Measurements from ENCODE around the gene APIP.
A peak's percentile ranks its signal among the peaks of the same experiment; 100 is the strongest.
"Not testable (repeated sequence)": the region's sequence is repeated elsewhere in the genome, so short reads cannot be mapped to it uniquely, and the experiment has no call there.

Gene APIP

DNA sequence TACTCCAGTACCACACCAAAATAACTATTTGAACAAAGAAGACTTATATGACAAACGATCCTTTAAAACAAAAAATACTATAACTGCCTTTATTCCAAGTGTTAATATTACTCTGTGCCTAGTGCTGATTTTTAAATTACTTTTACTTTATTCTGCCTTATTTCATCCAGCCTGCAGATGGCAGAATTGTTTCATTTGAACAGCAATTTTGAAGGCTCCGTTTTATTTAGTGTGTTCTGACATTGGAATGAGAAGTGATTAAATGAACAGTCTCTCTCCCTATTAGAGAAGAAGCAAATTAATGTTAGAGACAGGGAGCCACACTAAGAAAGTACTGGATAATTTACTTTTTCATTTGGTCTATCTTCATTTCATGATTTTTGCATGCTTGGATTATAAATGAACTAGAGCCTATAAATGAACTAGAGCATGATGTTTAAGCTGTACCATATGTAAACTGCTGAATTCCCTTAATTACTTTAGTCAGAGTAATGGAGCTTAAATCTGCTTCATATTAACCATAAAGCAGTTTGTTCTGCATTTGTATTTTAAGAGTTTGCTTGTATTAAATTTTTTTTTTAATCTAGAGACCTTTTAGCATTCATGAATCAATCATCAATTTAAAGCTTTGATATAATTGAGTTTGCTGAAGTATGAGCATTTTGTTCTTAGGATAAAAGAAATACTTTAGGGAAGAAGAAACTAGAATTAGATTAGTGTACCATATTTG, 10.1 kb upstream of the APIP start:
- DNase-seq (ENCODE audit: low spot score), result peak; percentile 51

DNA sequence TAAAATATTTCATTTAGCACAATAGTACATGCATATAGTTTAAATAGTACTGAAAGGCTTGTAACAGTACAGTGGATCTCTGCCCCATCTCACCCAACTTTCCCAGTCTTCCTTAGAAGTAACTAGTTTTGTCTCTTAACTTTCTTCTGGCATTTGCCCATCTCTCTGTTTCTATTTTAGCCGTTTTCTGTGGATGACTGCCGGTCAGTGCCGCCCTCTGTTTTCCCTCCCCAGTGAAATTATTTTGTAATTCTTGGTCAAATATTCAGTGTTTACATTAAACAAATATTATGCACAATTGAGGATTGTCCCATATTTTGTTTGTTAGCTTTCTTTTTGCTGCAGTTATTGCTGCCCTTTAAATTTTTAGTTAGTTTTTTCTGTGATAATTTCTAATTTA, 8.5 kb upstream of the APIP start:
- no peak for DNase-seq (ENCODE audit: low spot score)

DNA sequence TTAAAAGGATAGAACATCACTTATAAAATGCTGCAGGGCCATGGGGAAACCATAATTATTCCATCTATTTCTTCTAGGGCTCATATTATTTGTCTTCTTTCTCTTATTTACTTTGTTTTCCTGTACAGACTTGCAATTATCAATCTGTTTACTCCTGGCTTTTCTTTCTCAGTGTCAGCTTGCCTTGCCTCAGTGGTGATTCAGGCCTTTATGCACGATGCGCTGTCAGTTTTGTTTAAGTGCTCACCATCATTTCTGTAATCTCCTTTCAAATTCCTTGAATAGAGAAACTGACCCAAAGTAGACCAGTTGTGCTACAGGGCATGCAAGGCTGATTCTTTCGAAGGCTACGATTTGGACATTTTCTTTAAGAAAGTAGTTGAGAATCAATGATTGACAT, 5.0 kb upstream of the APIP start:
- no peak for DNase-seq (ENCODE audit: low spot score)

DNA sequence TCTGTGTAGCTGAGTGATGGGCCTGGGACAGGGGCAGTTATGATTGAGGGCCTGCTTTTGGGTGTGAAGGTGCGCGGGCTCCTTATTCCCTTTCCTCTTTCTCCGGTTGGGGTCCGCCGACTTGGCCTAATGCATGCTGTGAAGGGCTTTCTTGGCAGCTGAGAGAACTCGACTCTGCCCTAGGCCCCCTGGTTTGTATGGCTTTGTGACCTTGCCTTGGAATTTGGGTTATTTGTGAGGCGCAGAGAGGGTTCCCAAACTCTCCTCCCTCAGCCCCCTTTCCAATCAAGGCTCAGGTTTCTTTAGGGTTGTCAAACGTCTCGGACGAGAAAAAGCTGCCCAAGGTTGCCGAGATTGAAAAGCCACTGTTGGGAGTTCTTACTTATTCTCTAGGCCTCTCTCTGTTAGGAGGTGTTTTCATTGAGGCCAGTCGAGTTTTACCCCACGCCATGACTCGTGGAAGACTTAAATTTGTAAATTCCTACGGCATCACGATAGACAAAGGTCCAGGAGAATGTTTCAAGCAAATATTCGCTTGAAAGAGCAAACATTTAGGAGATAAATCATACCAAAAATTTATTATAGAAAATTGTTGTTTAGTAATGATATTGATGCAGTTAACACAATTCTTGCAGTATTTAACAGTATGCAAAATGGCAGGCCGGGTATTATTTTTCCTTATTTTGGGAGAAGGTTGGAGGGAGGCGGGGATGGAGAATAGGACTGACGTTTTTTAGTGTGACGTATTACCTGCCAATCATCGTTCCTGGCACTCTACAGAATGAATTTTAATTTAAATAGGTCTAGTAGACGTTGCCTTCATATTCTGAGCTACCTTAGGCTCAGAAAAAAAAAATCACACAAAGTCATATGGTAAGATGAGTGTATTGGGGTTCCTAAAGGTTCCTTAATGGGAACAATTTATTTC, 928 bp upstream of the APIP start:
- DNase-seq (ENCODE audit: low spot score), result no peak

DNA sequence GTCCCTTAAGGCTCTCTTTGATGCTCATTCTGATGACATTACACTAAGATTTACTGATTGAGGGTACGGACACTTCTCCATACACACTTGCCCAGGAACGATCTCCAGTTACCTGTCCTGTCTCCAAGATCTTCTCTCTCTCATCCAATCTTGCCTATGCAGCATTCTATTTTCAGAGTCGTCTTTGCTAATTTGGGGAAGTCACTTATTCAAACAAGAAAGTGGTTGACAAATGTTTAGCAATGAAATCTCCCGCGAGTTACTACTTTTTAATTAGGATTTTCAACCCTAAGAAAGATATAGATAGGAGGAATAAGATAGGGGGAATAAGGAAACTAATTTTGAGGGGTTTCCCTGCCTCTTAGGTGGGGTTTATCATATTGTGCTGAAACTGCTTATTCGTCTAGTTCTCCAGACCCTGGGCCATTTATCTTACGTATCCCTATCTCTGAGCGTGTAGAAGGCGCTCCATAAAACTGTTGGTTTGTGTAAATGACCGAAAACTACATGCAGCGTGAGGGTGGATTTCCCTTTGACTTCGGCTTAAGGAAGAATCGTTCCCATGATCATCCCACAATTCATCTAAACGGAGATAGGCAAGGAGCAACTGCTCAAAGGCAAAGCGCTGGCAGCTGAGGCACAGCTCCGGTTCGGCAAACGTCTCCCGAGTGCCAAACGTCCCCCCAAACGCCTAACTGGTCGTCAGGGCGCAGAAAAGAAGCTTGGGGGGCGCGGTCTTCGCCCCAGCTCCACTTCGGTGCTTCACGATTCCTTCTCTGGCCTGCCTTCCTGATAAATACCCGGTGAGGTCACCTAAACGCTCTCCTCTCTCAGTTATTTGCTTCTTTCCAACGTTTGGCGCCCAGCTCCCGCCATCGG, 804 bp downstream of the APIP start:
- peak; percentile 13 for DNase-seq (ENCODE audit: low spot score)

DNA sequence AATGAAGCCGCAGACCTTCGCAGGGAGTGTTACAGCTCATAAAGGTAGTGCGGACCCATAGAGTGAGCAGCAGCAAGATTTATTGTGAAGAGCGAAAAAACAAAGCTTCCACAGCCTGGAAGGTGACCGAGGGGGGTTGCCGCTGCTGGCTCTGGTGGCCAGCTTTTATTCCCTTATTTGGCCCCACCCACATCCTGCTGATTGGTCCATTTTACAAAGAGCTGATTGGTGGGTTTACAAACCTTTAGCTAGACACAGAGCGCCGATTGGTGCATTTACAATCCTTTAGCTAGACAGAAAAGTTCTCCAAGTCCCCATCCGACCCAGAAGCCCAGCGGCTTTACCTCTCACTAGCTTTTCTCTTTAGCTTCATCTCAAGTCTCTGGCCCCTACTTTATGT, 2.6 kb downstream of the APIP start:
- DNase-seq (ENCODE audit: low spot score), result not testable (repeated sequence)

DNA sequence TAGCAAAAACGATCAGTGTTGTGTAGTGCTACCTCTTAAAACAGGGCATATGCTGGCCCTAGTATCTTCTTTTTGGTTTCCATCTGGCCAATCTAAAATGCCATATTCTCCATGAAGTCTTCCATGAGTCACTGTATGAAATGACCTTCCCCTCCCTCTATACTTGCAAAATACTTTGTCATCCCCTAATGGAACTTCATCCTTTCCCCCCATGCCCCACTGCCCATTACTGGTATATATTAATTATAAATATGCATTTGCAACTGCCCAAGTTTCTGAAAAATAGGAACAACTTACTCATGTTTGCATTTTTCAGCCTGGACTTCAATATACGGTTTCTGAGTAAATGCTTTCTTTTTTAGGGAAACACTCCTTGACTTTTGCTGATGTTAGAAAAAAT, 4.5 kb downstream of the APIP start:
- DNase-seq (ENCODE audit: low spot score), result no peak

DNA sequence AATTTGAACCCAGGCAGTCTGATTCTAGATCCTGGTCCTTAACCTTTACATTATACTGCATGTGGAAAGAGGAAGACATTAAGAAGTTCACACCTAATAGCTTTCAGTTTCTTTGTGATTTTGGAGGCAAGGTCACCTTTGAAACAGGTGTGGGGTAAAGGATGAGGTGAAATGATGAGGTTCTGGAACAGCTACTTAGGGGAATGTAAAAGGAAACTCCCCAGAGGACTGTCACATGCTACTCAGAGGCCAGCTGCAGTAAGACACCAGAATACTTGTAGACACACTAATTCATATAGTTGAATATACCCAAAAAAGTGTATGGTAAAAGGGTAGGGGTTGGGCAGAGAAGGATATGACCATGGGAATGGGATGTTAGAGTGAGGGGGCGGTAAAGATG, 5.4 kb downstream of the APIP start:
- no peak for DNase-seq (ENCODE audit: low spot score)

DNA sequence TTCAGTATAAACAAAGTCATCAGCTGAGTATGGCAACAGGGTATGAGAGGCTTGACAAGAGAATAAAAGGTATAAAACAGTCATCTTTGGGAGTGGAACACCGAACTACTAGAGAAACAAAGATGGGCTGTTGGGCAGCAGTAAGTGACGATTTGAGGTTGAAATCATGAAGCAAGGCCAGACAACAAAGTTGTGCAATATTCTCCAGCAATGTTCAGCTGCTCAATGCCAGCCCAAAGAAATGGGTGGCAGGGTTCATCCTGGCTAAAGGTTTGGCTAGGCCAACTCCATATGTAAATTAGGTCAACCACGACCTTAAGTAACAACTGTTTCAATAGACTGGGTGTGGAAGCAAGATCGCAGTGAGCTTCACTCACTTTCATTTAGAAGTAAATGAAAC, 6.2 kb downstream of the APIP start:
- DNase-seq (ENCODE audit: low spot score), result no peak

DNA sequence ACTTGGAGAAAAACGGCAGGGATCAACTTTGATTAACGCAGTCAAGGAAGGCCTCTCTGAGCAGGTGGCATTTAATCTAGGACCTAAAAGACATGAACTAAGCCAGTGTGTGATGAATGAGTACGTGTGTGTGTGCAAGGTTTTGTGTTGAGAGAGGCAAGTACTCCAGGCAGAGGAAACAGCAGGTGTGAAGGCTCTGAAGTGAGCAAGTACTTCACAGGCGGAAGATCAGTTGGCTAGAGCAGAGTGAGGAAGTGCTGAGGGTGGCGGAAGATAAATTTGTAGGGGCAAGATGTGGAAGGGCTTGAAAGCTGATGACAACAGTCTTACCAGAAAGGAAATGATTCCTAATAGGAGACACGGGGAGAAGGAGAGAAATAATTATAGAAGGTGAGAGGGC, 6.8 kb downstream of the APIP start:
- no peak for DNase-seq (ENCODE audit: low spot score)

DNA sequence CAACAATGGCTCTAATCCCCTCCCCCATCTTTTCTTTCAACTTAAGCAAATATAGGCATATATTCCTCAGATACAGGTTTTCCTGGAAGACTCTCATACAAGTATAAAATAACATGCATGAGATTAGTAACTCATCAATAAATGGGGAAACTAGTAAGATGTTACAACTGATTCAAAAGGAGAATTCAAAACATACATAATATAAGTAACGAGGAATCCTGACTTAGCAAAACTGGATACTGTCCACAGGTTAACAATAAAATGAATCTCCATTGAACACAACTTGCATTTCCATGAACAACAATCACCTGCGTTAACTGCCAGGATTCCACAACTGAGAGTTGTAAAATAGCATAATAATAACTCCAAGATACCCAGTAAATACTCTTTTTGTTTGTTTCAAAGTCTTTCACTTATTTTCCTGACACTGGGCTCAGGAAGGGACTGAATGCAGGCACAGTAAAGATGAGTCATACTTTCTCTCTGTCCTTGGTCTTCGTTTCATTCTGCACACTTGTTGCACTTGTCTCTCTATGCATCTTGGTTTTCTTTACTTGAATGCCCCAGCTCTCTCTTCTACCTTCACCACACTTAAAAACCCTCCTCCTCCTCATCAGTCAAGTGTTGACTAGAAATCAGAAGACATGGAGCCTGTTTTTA, 8.1 kb downstream of the APIP start:
- DNase-seq (ENCODE audit: low spot score), result no peak

DNA sequence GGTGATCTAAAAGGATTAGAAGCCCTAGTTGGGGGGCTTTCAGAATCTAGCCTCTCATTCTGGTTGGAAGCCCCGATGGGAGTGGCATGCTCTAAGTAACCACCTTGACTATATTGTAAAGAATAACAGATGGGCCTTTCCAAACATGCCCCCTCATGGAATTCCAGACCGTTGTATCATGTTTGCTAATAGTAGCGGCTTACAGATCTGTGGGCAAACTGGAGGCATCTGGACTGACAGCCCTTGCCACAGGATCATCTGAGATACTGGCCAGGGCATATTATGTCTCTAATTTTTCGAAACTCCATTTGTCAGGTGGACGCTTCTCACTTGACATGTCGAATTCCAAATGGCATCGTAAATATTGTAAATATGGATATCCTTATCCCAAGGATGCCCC, 10.5 kb downstream of the APIP start:
- no peak for DNase-seq (ENCODE audit: low spot score)

DNA sequence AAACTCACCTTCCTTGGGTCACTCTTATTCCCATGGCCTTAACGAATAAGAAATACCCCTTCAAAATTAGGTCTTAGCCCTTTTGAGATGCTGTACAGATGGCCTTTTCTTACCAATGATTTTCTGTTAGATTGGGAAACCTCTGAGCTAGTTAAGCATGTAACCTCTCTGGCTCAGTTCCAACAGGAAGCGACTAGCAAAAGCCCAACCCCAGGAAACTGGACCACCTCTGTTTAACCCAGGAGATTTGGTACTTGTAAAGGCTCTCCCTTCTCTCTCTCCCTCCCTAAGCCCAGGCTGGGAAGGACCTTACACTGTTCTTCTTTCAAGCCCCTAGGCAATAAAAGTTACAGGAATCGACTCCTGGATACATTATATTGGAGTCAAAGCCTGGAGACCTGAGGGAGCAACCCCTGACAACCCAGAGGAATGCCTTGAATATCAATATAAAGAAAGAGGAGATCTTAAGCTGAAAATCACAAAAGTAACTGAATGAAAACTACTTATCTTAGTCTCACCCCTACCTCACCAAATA, 11.7 kb downstream of the APIP start:
- no peak for DNase-seq (ENCODE audit: low spot score)

DNA sequence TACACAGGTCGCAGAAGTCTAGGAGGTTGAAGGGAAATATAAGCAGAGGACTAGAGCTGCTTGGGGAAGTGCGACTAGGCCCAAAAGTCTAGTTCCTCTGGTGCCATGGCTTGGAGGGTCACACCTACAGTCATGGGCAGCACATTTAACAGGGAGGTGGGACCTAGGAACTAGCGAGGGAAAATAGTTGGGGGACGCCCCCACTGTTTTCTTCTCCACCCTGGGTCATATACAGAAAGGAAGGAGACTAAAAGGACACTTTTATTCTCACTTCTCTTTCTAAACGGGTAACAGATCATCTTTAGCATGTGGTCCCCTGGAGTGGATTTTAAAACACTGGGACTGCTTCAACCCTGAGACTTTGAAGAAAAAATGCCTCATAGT, 16.6 kb downstream of the APIP start:
- no peak for DNase-seq (ENCODE audit: low spot score)

DNA sequence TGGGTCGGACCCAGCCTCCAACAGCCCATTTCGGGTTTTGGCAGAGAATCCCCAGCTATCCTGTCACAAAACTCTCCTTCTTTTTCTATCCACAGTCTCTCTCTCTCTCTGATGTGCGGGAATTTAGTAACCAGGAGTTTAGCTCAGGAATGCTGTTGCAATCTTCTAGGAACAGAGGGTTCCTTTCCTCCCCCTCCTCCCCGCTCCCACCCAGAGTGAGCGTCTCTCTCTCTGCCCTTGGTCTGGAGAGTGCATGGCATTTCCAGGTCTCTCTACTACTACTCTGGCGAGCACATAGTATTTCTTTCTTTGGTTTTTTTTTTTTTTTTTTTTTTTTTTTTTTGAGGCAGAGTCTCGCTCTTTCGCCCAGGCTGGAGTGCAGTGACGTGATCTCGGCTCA, 17.7 kb downstream of the APIP start:
- no peak for DNase-seq (ENCODE audit: low spot score)

DNA sequence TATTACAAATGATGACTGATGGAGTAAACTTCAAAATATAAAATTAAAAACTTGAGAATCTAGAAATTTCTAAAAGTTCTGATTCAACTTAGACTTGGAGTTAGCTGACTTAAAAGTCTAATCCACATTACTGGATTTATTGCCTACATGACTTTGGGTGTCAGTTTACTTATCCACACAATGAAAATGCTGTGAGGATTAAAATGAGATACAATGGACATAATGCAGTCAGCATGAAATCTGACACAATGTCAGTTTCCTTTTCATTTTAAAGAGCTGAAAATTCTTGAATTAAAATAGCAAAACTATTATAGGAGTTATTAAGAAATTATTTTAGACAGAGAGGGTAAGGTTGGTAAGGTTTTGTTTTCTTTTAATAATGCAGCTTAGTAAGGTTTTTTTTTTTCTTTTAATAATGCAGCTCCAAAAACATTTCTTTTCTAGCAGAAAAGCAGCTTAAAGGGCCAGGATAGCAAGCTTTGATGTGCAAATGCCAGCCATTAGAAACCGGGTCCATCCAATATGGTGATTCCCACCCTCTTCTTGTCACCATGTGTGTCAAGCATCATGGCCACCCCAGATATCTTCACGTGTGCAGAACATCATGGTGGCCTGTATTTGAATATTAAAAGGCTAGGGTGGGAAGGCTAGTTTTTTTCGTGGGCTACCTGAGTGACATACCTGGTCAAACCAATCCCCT, 18.9 kb downstream of the APIP start:
- no peak for DNase-seq (ENCODE audit: low spot score)

DNA sequence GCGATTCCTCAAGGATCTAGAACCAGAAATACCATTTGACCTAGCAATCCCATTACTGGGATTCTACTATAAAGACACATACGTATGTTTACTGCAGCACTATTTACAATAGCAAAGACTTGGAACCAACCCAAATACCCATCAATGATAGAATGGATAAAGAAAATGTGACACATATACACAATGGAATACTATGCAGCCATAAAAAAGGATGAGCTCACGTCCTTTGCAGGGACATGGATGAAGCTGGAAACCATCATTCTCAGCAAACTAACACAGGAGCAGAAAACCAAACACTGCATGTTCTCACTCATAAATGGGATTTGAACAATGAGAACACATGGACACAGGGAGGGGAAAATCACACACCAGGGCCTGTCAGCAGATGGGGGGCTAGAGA, 20.0 kb downstream of the APIP start:
- not testable (repeated sequence) for DNase-seq (ENCODE audit: low spot score)

DNA sequence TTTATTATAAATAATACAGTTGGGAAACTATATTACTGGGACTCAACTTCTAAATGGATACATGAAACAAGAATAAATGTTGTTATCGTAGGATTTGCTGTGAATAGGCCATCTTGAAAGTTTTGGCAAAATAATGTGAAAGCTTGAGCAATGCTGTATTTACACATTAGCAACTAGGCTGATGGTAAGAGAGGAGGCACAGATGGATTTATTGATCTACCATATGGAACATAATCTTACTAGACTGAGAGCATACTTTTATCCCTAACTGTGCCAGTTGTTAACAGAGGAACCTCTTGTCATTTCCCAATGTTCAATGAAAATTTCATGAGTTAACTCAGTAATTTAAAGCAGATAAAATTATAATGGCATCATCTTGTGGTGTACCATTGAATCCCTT, 22.8 kb downstream of the APIP start:
- no peak for DNase-seq (ENCODE audit: low spot score)

DNA sequence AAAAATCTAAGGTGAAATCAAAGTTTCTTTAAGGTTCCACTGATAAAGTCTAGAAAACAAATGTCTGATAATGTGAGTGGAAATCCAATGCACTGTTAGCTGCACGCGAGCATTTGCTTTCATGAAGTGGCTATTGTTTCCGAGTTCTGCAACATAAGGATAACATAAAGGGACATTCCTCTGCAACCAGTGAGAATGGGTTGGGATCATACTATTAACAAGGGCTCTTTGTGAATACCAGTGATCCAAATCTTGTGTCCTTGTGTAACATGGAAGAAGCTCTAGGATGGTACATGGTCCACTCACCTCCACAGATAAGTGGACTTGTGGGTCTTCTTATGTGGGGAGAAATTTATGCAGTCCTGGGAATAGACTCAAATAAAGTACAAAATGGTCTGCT, 24.6 kb downstream of the APIP start:
- DNase-seq (ENCODE audit: low spot score), result no peak

DNA sequence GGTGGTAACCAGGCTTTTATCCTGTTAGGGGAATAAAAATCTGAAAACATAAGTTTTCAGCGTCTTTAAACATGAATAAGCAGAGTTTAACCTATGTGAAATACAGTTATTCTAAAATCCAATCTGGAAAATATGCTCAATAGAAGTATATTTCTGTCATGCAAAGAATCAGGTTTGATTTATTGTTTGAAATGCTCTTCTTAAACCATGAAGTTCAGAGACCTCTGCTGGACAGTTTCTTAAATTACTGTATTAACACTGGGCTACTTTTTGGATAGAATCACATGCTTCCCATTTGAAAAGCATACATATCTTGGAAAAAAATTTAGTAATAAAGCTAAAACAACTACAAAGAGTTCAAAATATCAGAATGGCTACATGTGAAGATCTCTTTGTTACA, 25.4 kb downstream of the APIP start:
- peak; percentile 67 for DNase-seq (ENCODE audit: low spot score)

DNA sequence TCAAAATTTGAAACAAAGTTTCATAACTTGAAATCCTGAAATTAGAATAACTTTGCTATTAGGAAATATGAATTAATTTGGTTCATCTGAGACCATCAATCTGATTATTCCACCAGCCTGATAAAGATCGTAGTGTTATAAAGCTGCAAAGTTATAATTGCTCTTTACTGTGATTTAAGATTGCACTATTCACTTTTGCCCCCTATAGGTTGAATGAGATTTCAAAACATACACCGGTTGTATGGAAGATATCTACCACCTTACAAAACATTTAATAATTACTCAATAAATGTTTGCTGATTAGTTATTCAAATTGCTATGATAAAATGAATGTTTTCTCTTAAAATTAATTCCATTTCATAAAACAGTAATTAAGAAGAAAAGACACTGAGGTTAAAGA, 26.1 kb downstream of the APIP start:
- peak; percentile 11 for DNase-seq (ENCODE audit: low spot score)

Measured in LoVo (cell line).